HCT116 (cell line): ENCODE measurements around the gene FOXS1. TPM values are rescaled to one million over a fixed set of nuclear protein-coding genes. Genes with fewer than 3 reads are reported as not detected.

Experiments
- ATAC-seq: fragments of 200-7000 bp; cut with Tn5 transposase; 2 replicates; pipeline ENCODE4 v1.9.1; 2020; ENCODE audit warnings: mild to moderate bottlenecking, moderate library complexity
- Bru-seq: library from RNA; stranded (reverse); fragments of 400-500 nt; gene quantifications from one replicate; lab custom pipeline; 2021; lab: Mats Ljungman, UMichigan
- BruChase-seq, 2 experiments: library from RNA; stranded (reverse); fragments of 400-500 nt; gene quantifications; one replicate each; lab custom pipeline; 2021; lab: Mats Ljungman, UMichigan
- BruUV-seq: library from RNA; stranded (reverse); fragments of 400-500 nt; replicated peaks from 2 replicates; lab custom pipeline; 2021; lab: Mats Ljungman, UMichigan
- CTCF ChIA-PET: fragments of 300-600 bp; sonication (Branson Sonifier 250); formaldehyde crosslinking; loops from one replicate; lab custom pipeline; 2021; ENCODE audit warnings: antibody characterized with exemption; lab: Charles Lee
- POLR2A ChIA-PET: fragments of 300-600, 350-600 bp; sonication (Branson Sonifier 250); formaldehyde crosslinking; loops from one replicate; lab custom pipeline; 2021; ENCODE audit warnings: antibody characterized with exemption; lab: Charles Lee
- RAD21 ChIA-PET, 2 experiments: fragments of 300-600 bp; sonication (Branson Sonifier 250); formaldehyde crosslinking; loops; one replicate each; lab custom pipeline; 2023; ENCODE audit warnings: low total read pairs in 2 of 2; ENCODE audit not compliant: uncharacterized antibody in 2 of 2, unreplicated experiment in 2 of 2, low non-redundant PET in 1 of 2; lab: Charles Lee
- DNase-seq: peaks from one replicate; pipeline ENCODE4 v3.0.0-alpha.2; 2010; ENCODE audit warnings: low read depth, low spot score
- H2AFZ ChIP-seq: fragments of 200-600 bp; shearing (Covaris generic), sonication (generic); 2 replicates; pipeline ENCODE4 v1.6.1; 2017; ENCODE audit warnings: low read depth, mixed run types, mixed read lengths, antibody characterized with exemption, low read length; ENCODE audit not compliant: poor library complexity, severe bottlenecking
- H3K27ac ChIP-seq: 2 replicates; pipeline ENCODE4 v1.5.1; 2012; ENCODE audit warnings: low read depth, low read length
- H3K27me3 ChIP-seq: fragments of 200-600 bp; sonication (generic); 2 replicates; pipeline ENCODE4 v1.6.1; 2016; ENCODE audit warnings: mixed run types, low read length, mixed read lengths; ENCODE audit not compliant: insufficient read depth
- H3K36me3 ChIP-seq, 2 experiments: fragments of 200-500 bp in 1 of 2; fragments of 200-600 bp in 1 of 2; sonication (Bioruptor generic) in 1 of 2; sonication (generic) in 1 of 2; 2 replicates each; pipeline versions ENCODE4 v1.5.1 to v1.6.1; 2014 to 2016; ENCODE audit warnings: low read length in 2 of 2, inconsistent platforms in 1 of 2, mixed read lengths in 1 of 2, mixed run types in 1 of 2; ENCODE audit not compliant: insufficient read depth in 2 of 2, control insufficient read depth in 1 of 2
- H3K4me1 ChIP-seq, 2 experiments: fragments of 200-600 bp in 1 of 2; sonication (generic) in 1 of 2; 2 replicates each; pipeline versions ENCODE4 v1.5.1 to v1.6.1; 2012 to 2017; ENCODE audit warnings: low read length in 2 of 2, inconsistent platforms in 1 of 2, mild to moderate bottlenecking in 1 of 2, mixed read lengths in 1 of 2, mixed run types in 1 of 2, moderate library complexity in 1 of 2; ENCODE audit not compliant: insufficient read depth in 2 of 2, control insufficient read depth in 1 of 2
- H3K4me2 ChIP-seq: fragments of 200-600 bp; sonication (generic); 2 replicates; pipeline ENCODE4 v1.6.1; 2017; ENCODE audit warnings: mixed run types, low read length, mixed read lengths
- H3K4me3 ChIP-seq, 2 experiments: fragments of 200-600 bp in 1 of 2; sonication (generic) in 1 of 2; replicated peaks in 1 of 2; 2 replicates each; pipeline ENCODE4 v1.5.1; 2011 to 2016; ENCODE audit warnings: low read length in 2 of 2, control low read depth in 1 of 2, low read depth in 1 of 2, mild to moderate bottlenecking in 1 of 2, mixed read lengths in 1 of 2, mixed run types in 1 of 2
- H3K79me2 ChIP-seq: fragments of 200-600 bp; sonication (generic); 2 replicates; pipeline ENCODE4 v1.6.1; 2017; ENCODE audit warnings: mild to moderate bottlenecking, mixed run types, low read length, moderate library complexity, mixed read lengths; ENCODE audit not compliant: insufficient read depth
- H3K9ac ChIP-seq: fragments of 200-600 bp; sonication (generic); 2 replicates; pipeline ENCODE4 v1.6.1; 2016; ENCODE audit warnings: low read length, mixed read lengths
- H3K9me2 ChIP-seq: fragments of 200-600 bp; sonication (generic), shearing (Covaris generic); 2 replicates; pipeline ENCODE4 v1.6.1; 2017; ENCODE audit warnings: mixed run types, mild to moderate bottlenecking, moderate library complexity; ENCODE audit not compliant: insufficient read depth
- H3K9me3 ChIP-seq, 2 experiments: fragments of 200-500 bp in 1 of 2; fragments of 200-600 bp in 1 of 2; sonication (Bioruptor generic) in 1 of 2; sonication (generic) in 1 of 2; 2 replicates each; pipeline ENCODE4 v1.6.1; 2014 to 2017; ENCODE audit warnings: low read length in 2 of 2, mixed read lengths in 2 of 2, inconsistent platforms in 1 of 2, low read depth in 1 of 2, mild to moderate bottlenecking in 1 of 2, mixed run types in 1 of 2, moderate library complexity in 1 of 2; ENCODE audit not compliant: control insufficient read depth in 1 of 2, insufficient read depth in 1 of 2
- H4K20me1 ChIP-seq: fragments of 200-600 bp; sonication (generic), shearing (Covaris generic); 2 replicates; pipeline ENCODE4 v1.6.1; 2017; ENCODE audit warnings: mixed run types, mild to moderate bottlenecking, moderate library complexity; ENCODE audit not compliant: insufficient read depth
- EZH2 ChIP-seq: fragments of 200-600 bp; sonication (generic); IDR thresholded peaks from 2 replicates; pipeline ENCODE4 v1.6.1; 2017; ENCODE audit warnings: antibody characterized with exemption, mixed run types
- FOSL1 ChIP-seq: IDR thresholded peaks from 2 replicates; pipeline ENCODE4 v1.6.1; 2012; ENCODE audit warnings: low read depth
- SRF ChIP-seq: IDR thresholded peaks from 2 replicates; pipeline ENCODE4 v1.6.1; 2012; ENCODE audit warnings: low read depth
- YY1 ChIP-seq: IDR thresholded peaks from 2 replicates; pipeline ENCODE4 v1.6.1; 2011; ENCODE audit warnings: low read length, low read depth, moderate library complexity, mild to moderate bottlenecking; ENCODE audit not compliant: insufficient replicate concordance; ENCODE audit errors: extremely low read depth
- intact Hi-C: fragments of 100-400 bp; cut with micrococcal nuclease; formaldehyde crosslinking; loops from 2 replicates; pipeline ENCODE4 v1.10.0; 2022
- long read RNA-seq: library from polyadenylated mRNA; unstranded; transcript quantifications from one replicate; pipeline ENCODE4 v2.0.0, GENCODE V29; 2021; ENCODE audit not compliant: unreplicated experiment
- polyA plus RNA-seq: library from polyadenylated mRNA; unstranded; fragments of >200 nt; gene quantifications from 2 replicates; pipeline ENCODE4 v1.2.1, GENCODE V29; 2012; ENCODE audit warnings: missing spikeins
- total RNA-seq: library from RNA; stranded (reverse); gene quantifications from one replicate; pipeline ENCODE4 v1.2.1, GENCODE V29; 2021; ENCODE audit not compliant: unreplicated experiment
- TF ChIP-seq, protein P1 (sequence below): IDR thresholded peaks from 2 replicates; pipeline ENCODE4 v1.6.1; 2012

The FOXS1 gene
- total RNA-seq (not detected), Bru-seq, nascent RNA (not detected), BruChase-seq, experiment 1, labeled RNA remaining after a 6-hour chase (not detected), BruChase-seq, experiment 2, labeled RNA remaining after a 2-hour chase (not detected)
- not detected in 2 replicates for polyA plus RNA-seq
- long read RNA-seq: 0 reads

DNA sequence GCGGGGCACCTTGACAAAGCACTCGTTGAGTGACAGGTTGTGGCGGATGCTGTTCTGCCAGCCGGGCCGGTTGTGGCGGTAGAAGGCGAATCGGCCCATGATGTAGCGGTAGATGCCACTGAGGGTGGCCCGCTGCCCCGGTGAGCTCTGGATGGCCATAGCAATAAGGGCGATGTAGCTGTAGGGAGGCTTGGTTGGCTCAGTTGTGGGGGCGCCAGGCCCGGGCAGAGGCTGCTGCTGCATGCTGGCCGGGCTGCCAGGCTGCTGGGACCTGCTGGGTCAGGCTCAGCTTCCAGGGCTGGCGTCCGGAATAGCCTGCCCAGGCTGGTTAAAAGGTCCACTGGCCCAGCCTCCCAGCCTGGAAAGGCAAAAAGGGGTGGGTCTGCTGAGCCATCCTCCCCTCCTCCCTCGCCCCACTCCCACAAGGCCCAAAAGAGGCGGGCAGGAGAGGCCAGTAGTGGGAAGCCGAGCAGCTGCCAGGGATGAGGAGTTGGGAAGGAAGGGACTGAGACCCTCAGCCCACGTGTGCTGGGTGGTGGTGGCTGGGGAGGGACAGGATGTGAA lies at the start of gene FOXS1:
FOXS1 (minus strand) TSS at position 305 of the 564 bp plus-strand sequence; CDS start at position 243, 62 bp downstream.
- no peaks in the 10 kb centered on the region for H3K79me2 ChIP-seq
- CTCF ChIA-PET: interaction anchor here (0.7 to 1.6 kb wide), 2 partner anchors 9 to 22 kb away, joined by 3 to 4 read pairs; no protein-coding TSS in a partner anchor
- ATAC-seq: no peak
- no peaks in the 10 kb centered on the region for H3K36me3 ChIP-seq
- DNase-seq: no peak
- H3K4me3 ChIP-seq: no peak within 1 kb of the TSS
- peaks cover 16 to 27% of the 10 kb centered on the region in 2 experiments for H3K4me1 ChIP-seq
- H4K20me1 ChIP-seq: no peaks in the 10 kb centered on the region
- no peak within 1 kb of the TSS; the same call in 1 of the 2 replicates for H3K27ac ChIP-seq
- POLR2A ChIA-PET: no interaction called here
- TF ChIP-seq, protein P1, sequence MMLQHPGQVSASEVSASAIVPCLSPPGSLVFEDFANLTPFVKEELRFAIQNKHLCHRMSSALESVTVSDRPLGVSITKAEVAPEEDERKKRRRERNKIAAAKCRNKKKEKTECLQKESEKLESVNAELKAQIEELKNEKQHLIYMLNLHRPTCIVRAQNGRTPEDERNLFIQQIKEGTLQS: no peak
- no peak for TF ChIP-seq FOSL1
- no peak for TF ChIP-seq YY1
- TF ChIP-seq, all 23 proteins: peak for 0
- RAD21 ChIA-PET: no interaction called here
- BruUV-seq: no TSS peak
- no peak within 1 kb of the TSS for H3K9ac ChIP-seq
- intact Hi-C loops: no loop called here
- H3K4me2 ChIP-seq: no peak within 1 kb of the TSS
- no peaks in the 10 kb centered on the region for H3K9me2 ChIP-seq
- H2AFZ ChIP-seq: no peak within 1 kb of the TSS
- no peaks in the 10 kb centered on the region for H3K27me3 ChIP-seq
- no peaks in the 10 kb centered on the region for H3K9me3 ChIP-seq

GRCh38 chr20:31890646-31891045 lies 45.2 kb upstream of the FOXS1 start:
- no peak for ATAC-seq
- CTCF ChIA-PET: no interaction called here
- no peak for DNase-seq
- RAD21 ChIA-PET: no interaction called here
- Histone ChIP-seq H3K27ac (no peak overlapping the region), H3K4me1 (no peaks in the 10 kb centered on the region), H3K9me2 (no peaks in the 10 kb centered on the region), H3K27me3 (no peaks in the 10 kb centered on the region), H3K79me2 (no peaks in the 10 kb centered on the region), H3K9me3 (no peaks in the 10 kb centered on the region), H3K4me2 (no peak overlapping the region), H4K20me1 (no peaks in the 10 kb centered on the region), H3K36me3 (no peaks in the 10 kb centered on the region), H3K9ac (no peak overlapping the region), H2AFZ (no peak overlapping the region), H3K4me3 (no peak overlapping the region)
- POLR2A ChIA-PET: no interaction called here
- TF ChIP-seq SRF: no peak
- TF ChIP-seq EZH2: no peak
- intact Hi-C loops: no loop called here
- BruUV-seq: no TSS peak
